Measurements from ENCODE around the gene VMP1.

- no peak for TF ChIP-seq CTCF (conservative IDR thresholded peaks at IDR 0.05; ENCODE audit: low read length)
- TF ChIP-seq EZH2phosphoT487 (IDR thresholded peaks at IDR 0.05; ENCODE audit: borderline replicate concordance, low read depth, low read length) = no peak
Measured at GRCh38 chr17:59733697-59734096, 26.2 kb downstream of the VMP1 start.

Measured in OCI-LY7 (cell line).